ENCODE results near the gene ANK2. TPM values are rescaled to one million over a fixed set of nuclear protein-coding genes. Genes with fewer than 3 reads are reported as not detected.

ANK2 gene
- total and polyA plus RNA-seq, 2 of the 13 experiments (the other 11 are each of a cell fraction or from before 2014, with no cell fraction given), result 2.7 to 15.1 TPM

GRCh38 chr4:113145519-113146291 is 96.3 kb downstream of the ANK2 start (continued):
- TF ChIP-seq ZBTB34 (CRISPR knock-in tag; IDR thresholded peaks at IDR 0.05), result no peak
- peak; percentile 58; the same call in 1 of the 2 replicates for TF ChIP-seq POLR2G (IDR thresholded peaks at IDR 0.05; ENCODE audit: low read depth, low read length)
- no peak for TF ChIP-seq ZNF33A (CRISPR knock-in tag; IDR thresholded peaks at IDR 0.05; ENCODE audit: borderline replicate concordance)
- no peak for TF ChIP-seq ZSCAN30 (CRISPR knock-in tag; IDR thresholded peaks at IDR 0.05)
- peak; percentile 96 for TF ChIP-seq TEF (CRISPR knock-in tag; IDR thresholded peaks at IDR 0.05)
- peak; percentile 89 for TF ChIP-seq MAX (IDR thresholded peaks at IDR 0.05)
- TF ChIP-seq NR3C1 (CRISPR knock-in tag; IDR thresholded peaks at IDR 0.05), result no peak
- peak; percentile 97 for TF ChIP-seq SAP130 (CRISPR knock-in tag; IDR thresholded peaks at IDR 0.05; ENCODE audit: low read depth)
- TF ChIP-seq MBD4 (IDR thresholded peaks at IDR 0.05; ENCODE audit: borderline replicate concordance, low read length), result no peak
- TF ChIP-seq, protein P1, sequence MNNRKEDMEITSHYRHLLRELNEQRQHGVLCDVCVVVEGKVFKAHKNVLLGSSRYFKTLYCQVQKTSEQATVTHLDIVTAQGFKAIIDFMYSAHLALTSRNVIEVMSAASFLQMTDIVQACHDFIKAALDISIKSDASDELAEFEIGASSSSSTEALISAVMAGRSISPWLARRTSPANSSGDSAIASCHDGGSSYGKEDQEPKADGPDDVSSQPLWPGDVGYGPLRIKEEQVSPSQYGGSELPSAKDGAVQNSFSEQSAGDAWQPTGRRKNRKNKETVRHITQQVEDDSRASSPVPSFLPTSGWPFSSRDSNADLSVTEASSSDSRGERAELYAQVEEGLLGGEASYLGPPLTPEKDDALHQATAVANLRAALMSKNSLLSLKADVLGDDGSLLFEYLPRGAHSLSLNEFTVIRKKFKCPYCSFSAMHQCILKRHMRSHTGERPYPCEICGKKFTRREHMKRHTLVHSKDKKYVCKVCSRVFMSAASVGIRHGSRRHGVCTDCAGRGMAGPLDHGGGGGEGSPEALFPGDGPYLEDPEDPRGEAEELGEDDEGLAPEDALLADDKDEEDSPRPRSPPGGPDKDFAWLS (CRISPR knock-in tag; IDR thresholded peaks at IDR 0.05; ENCODE audit: borderline replicate concordance), result no peak
- TF ChIP-seq ATM (IDR thresholded peaks at IDR 0.05; ENCODE audit: borderline replicate concordance), result 0 out of 2 replicates have a peak, but pooled peaks have one; percentile 21
- TF ChIP-seq ZNF331 (CRISPR knock-in tag; IDR thresholded peaks at IDR 0.05), result 0 out of 2 replicates have a peak, but pooled peaks have one; percentile 35
- TF ChIP-seq ZNF670 (CRISPR knock-in tag; IDR thresholded peaks at IDR 0.05; ENCODE audit: borderline replicate concordance), result no peak
- no peak for TF ChIP-seq SNAPC2 (CRISPR knock-in tag; IDR thresholded peaks at IDR 0.05)
- TF ChIP-seq NFRKB (IDR thresholded peaks at IDR 0.05), result no peak
- TF ChIP-seq SOX6 (IDR thresholded peaks at IDR 0.05), result no peak
- peak; percentile 62; the same call in 1 of the 2 replicates for TF ChIP-seq SOX6 (CRISPR knock-in tag; IDR thresholded peaks at IDR 0.05)
- TF ChIP-seq, protein P2, sequence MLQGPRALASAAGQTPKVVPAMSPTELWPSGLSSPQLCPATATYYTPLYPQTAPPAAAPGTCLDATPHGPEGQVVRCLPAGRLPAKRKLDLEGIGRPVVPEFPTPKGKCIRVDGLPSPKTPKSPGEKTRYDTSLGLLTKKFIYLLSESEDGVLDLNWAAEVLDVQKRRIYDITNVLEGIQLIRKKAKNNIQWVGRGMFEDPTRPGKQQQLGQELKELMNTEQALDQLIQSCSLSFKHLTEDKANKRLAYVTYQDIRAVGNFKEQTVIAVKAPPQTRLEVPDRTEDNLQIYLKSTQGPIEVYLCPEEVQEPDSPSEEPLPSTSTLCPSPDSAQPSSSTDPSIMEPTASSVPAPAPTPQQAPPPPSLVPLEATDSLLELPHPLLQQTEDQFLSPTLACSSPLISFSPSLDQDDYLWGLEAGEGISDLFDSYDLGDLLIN (CRISPR knock-in tag; IDR thresholded peaks at IDR 0.05; ENCODE audit: borderline replicate concordance), result no peak
- TF ChIP-seq TFDP1 (CRISPR knock-in tag; IDR thresholded peaks at IDR 0.05; ENCODE audit: borderline replicate concordance), result peak; percentile 33; the same call in 1 of the 2 replicates
- TF ChIP-seq ZFP90 (CRISPR knock-in tag; IDR thresholded peaks at IDR 0.05; ENCODE audit: borderline replicate concordance), result no peak
- TF ChIP-seq RFX5 (IDR thresholded peaks at IDR 0.05; ENCODE audit: low read depth, low read length), result no peak
- TF ChIP-seq PHF20 (CRISPR knock-in tag; IDR thresholded peaks at IDR 0.05), result peak; percentile 70
- TF ChIP-seq CENPX (CRISPR knock-in tag; IDR thresholded peaks at IDR 0.05), result no peak
